GM18505 (cell line): Measurements from ENCODE around the gene SUGCT.

Experiments
- ATAC-seq: cut with Tn5 transposase; IDR thresholded peaks from one replicate; pipeline ENCODE4 v1.9.1; 2021; ENCODE audit not compliant: unreplicated experiment
- POLR2A ChIP-seq: IDR thresholded peaks from 4 replicates; pipeline ENCODE4 v1.6.1; 2011; ENCODE audit warnings: borderline replicate concordance; ENCODE audit not compliant: insufficient read depth, insufficient read length; ENCODE audit errors: extremely low read depth

The SUGCT gene

GRCh38 chr7:40800771-40801170 lies 666.0 kb downstream of the SUGCT start:
- TF ChIP-seq POLR2A: no peak
- ATAC-seq: no peak

GRCh38 chr7:40802497-40802896 lies 667.7 kb downstream of the SUGCT start:
- no peak for TF ChIP-seq POLR2A
- no peak for ATAC-seq

- no peak for TF ChIP-seq POLR2A
- no peak for ATAC-seq
Measured at GRCh38 chr7:40804477-40805215, 669.8 kb downstream of the SUGCT start.

GRCh38 chr7:40805361-40805760 lies 670.6 kb downstream of the SUGCT start:
- ATAC-seq: no peak
- no peak for TF ChIP-seq POLR2A

GRCh38 chr7:40808378-40808942 lies 673.7 kb downstream of the SUGCT start:
- no peak for ATAC-seq

GRCh38 chr7:40810274-40810673 lies 675.5 kb downstream of the SUGCT start:
- TF ChIP-seq POLR2A: no peak
- no peak for ATAC-seq

More at GRCh38 chr7:40808378-40808942, 673.7 kb downstream of the SUGCT start:
- TF ChIP-seq POLR2A: no peak

- no peak for TF ChIP-seq POLR2A
Measured at GRCh38 chr7:40811666-40812065, 676.9 kb downstream of the SUGCT start.

GRCh38 chr7:40815022-40815421 lies 680.2 kb downstream of the SUGCT start:
- ATAC-seq: no peak

More at GRCh38 chr7:40811666-40812065, 676.9 kb downstream of the SUGCT start:
- ATAC-seq: no peak

GRCh38 chr7:40815512-40815911 lies 680.7 kb downstream of the SUGCT start:
- ATAC-seq: no peak
- TF ChIP-seq POLR2A: no peak

More at GRCh38 chr7:40815022-40815421, 680.2 kb downstream of the SUGCT start:
- no peak for TF ChIP-seq POLR2A

GRCh38 chr7:40822861-40823260 lies 688.1 kb downstream of the SUGCT start:
- ATAC-seq: no peak

GRCh38 chr7:40824461-40824860 lies 689.7 kb downstream of the SUGCT start:
- no peak for ATAC-seq
- TF ChIP-seq POLR2A: no peak

More at GRCh38 chr7:40822861-40823260, 688.1 kb downstream of the SUGCT start:
- no peak for TF ChIP-seq POLR2A

GRCh38 chr7:40826411-40827221 lies 691.8 kb downstream of the SUGCT start:
- TF ChIP-seq POLR2A: no peak
- no peak for ATAC-seq
